ENCODE data around the gene LAMA2. TPM values are rescaled to one million over a fixed set of nuclear protein-coding genes. Genes with fewer than 3 reads are reported as not detected.

LAMA2 gene
- total RNA-seq, 4 donors from 2014 or later: 115 to 153 (median 134) TPM

GRCh38 chr6:129390900-129391299, 508.0 kb downstream of the LAMA2 start:
- intact Hi-C loops (cut with DNase I): no loop called here
- no peak overlapping the region for H3K27ac ChIP-seq (replicated peaks in 1 of 4)
- DNase-seq (ENCODE audit: extremely low spot score): no peak
- no peaks in the 10 kb centered on the region for H3K9me3 ChIP-seq
- no peaks in the 10 kb centered on the region for H3K4me1 ChIP-seq
- peaks cover 0 to 84% (median 6%) of the 10 kb centered on the region in 4 donors for H3K36me3 ChIP-seq
- TF ChIP-seq POLR2A (IDR thresholded peaks at IDR 0.05; ENCODE audit: low read depth) (no peak), POLR2AphosphoS5 (IDR thresholded peaks at IDR 0.05) (no peak), EP300 (IDR thresholded peaks at IDR 0.05) (no peak), CTCF (IDR thresholded peaks at IDR 0.05) (no peak)
- 81% methylated on average over 2 of the region's 2 CpGs for WGBS
- no peak overlapping the region for H3K4me3 ChIP-seq
- H3K27me3 ChIP-seq: no peaks in the 10 kb centered on the region

GRCh38 chr6:129393654-129394053, 510.7 kb downstream of the LAMA2 start:
- TF ChIP-seq POLR2AphosphoS5 (IDR thresholded peaks at IDR 0.05) (no peak), CTCF (IDR thresholded peaks at IDR 0.05) (no peak)
- no peaks in the 10 kb centered on the region for H3K27me3 ChIP-seq
- intact Hi-C loops (cut with DNase I): no loop called here
- peaks cover 0 to 72% (median 3%) of the 10 kb centered on the region in 4 donors for H3K36me3 ChIP-seq
- no peaks in the 10 kb centered on the region for H3K9me3 ChIP-seq
- no peak overlapping the region for H3K4me3 ChIP-seq
- no peak overlapping the region for H3K27ac ChIP-seq (replicated peaks in 1 of 4)
- no peak for DNase-seq (ENCODE audit: extremely low spot score)
- no peaks in the 10 kb centered on the region for H3K4me1 ChIP-seq
- WGBS: 84% methylated on average over 2 of the region's 2 CpGs

GRCh38 chr6:129398764-129399163, 515.8 kb downstream of the LAMA2 start:
- Histone ChIP-seq H3K9me3 (no peaks in the 10 kb centered on the region), H3K4me1 (no peaks in the 10 kb centered on the region), H3K4me3 (no peak overlapping the region), H3K27me3 (no peaks in the 10 kb centered on the region), H3K36me3 (peaks cover 0 to 76% (median 2%) of the 10 kb centered on the region in 4 donors), H3K27ac (replicated peaks in 1 of 4) (no peak overlapping the region)
- no peak for DNase-seq (ENCODE audit: extremely low spot score)
- 94% methylated on average over 4 of the region's 4 CpGs for WGBS
- intact Hi-C loops (cut with DNase I): no loop called here
- TF ChIP-seq POLR2AphosphoS5 (IDR thresholded peaks at IDR 0.05) (no peak), EP300 (IDR thresholded peaks at IDR 0.05) (no peak), POLR2A (IDR thresholded peaks at IDR 0.05; ENCODE audit: low read depth) (no peak), CTCF (IDR thresholded peaks at IDR 0.05) (no peak)

- Histone ChIP-seq H3K36me3 (peaks cover 0 to 72% (median 0%) of the 10 kb centered on the region in 4 donors), H3K9me3 (no peaks in the 10 kb centered on the region), H3K27me3 (no peaks in the 10 kb centered on the region), H3K4me1 (no peaks in the 10 kb centered on the region), H3K4me3 (no peak overlapping the region), H3K27ac (replicated peaks in 1 of 4) (no peak overlapping the region)
- DNase-seq (ENCODE audit: extremely low spot score): no peak
- TF ChIP-seq EP300 (IDR thresholded peaks at IDR 0.05) (no peak), CTCF (IDR thresholded peaks at IDR 0.05) (no peak), POLR2AphosphoS5 (IDR thresholded peaks at IDR 0.05) (no peak), POLR2A (IDR thresholded peaks at IDR 0.05; ENCODE audit: low read depth) (no peak)
- 37% methylated on average over 1 of the region's 1 CpG for WGBS
- intact Hi-C loops (cut with DNase I): no loop called here
Observed at GRCh38 chr6:129402244-129402643, 519.3 kb downstream of the LAMA2 start.

- no peak for DNase-seq (ENCODE audit: extremely low spot score)
- H3K27ac ChIP-seq (replicated peaks in 1 of 4): no peak overlapping the region
- no peak overlapping the region for H3K4me3 ChIP-seq
- H3K4me1 ChIP-seq: no peaks in the 10 kb centered on the region
- intact Hi-C loops (cut with DNase I): no loop called here
- H3K9me3 ChIP-seq: no peaks in the 10 kb centered on the region
- TF ChIP-seq CTCF (IDR thresholded peaks at IDR 0.05) (no peak), EP300 (IDR thresholded peaks at IDR 0.05) (no peak), POLR2A (IDR thresholded peaks at IDR 0.05; ENCODE audit: low read depth) (no peak), POLR2AphosphoS5 (IDR thresholded peaks at IDR 0.05) (no peak)
- peaks cover 0 to 42% (median 3%) of the 10 kb centered on the region in 4 donors for H3K36me3 ChIP-seq
- WGBS: 95% methylated on average over 1 of the region's 1 CpG
- H3K27me3 ChIP-seq: no peaks in the 10 kb centered on the region
Observed at GRCh38 chr6:129411092-129411491, 528.2 kb downstream of the LAMA2 start.
